ENCODE data around the gene SCN4A.
A peak's percentile ranks its signal among the peaks of the same experiment; 100 is the strongest.

The SCN4A gene

GRCh38 chr17:63950940-63951907 is 21.5 kb downstream of the SCN4A start:
- peak; percentile 94 for TF ChIP-seq CTCF (IDR thresholded peaks at IDR 0.05; ENCODE audit: control insufficient read depth, extremely low read depth, insufficient read depth)
- DNase-seq (ENCODE audit: low read depth) = peak; percentile 13
- no peak overlapping the region for H3K4me3 ChIP-seq (ENCODE audit: low read depth, low read length)

DNA sequence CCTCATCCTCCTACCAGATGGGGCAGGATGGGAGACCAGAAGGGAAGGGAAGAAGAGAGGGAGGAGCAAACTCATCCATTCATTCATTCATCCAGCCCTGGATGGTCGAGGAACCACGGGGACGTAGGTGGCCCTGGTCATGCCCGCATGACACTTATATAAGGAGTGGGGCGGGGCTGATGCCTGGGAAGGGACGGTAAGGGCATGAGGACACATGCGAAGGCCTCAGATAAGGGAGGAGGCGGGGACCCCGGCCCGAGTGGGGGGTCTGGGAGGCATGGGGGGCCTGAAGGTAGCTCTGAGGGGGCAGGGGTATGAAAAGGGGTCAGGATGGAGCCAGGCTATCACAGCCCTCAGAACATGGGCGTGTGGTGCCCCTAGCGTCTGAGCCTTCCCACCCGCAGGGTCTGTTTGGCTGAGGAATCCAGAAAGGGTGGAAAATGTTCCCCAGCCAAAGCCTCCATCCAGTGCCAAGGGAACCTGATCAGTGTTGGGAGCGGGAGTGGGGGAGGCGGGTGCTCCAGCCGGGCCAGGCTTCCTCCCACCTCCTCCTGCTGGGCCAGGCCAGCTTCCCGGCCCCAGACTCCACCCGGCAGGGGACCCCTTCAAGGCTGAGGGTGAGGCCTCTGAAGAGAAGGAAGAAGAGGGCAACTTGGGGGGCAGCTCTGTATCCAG is 23.0 kb downstream of the SCN4A start:
- TF ChIP-seq CTCF (IDR thresholded peaks at IDR 0.05; ENCODE audit: control insufficient read depth, extremely low read depth, insufficient read depth) = no peak
- no peak for DNase-seq (ENCODE audit: low read depth)
- H3K4me3 ChIP-seq (ENCODE audit: low read depth, low read length) = no peak overlapping the region

DNA sequence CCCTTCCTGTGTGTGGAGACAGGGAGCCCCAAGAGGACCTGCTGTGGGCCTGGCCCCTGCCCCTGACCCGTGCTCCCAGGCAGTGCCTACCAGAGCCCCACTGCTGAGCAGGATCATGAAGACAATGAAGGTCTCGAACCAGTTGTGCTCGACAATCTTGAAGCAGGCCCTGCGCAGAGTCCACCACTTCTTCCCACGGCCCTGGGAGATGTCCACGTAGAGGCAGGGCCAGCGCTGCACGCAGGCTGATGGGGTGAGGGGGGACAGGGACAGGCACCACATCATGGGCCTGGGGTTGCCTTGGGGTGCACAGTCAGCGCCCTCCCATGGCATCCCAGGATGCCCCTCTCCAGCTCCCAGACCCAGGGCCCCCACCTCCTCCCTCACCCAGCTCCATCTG is 24.2 kb downstream of the SCN4A start:
- no peak for DNase-seq (ENCODE audit: low read depth)
- no peak overlapping the region for H3K4me3 ChIP-seq (ENCODE audit: low read depth, low read length)
- no peak for TF ChIP-seq CTCF (IDR thresholded peaks at IDR 0.05; ENCODE audit: control insufficient read depth, extremely low read depth, insufficient read depth)

GRCh38 chr17:63947711-63948330 is 24.9 kb downstream of the SCN4A start:
- no peak for TF ChIP-seq CTCF (IDR thresholded peaks at IDR 0.05; ENCODE audit: control insufficient read depth, extremely low read depth, insufficient read depth)
- DNase-seq (ENCODE audit: low read depth) = no peak
- no peak overlapping the region for H3K4me3 ChIP-seq (ENCODE audit: low read depth, low read length)

- no peak for DNase-seq (ENCODE audit: low read depth)
- TF ChIP-seq CTCF (IDR thresholded peaks at IDR 0.05; ENCODE audit: control insufficient read depth, extremely low read depth, insufficient read depth) = peak; percentile 77
- H3K4me3 ChIP-seq (ENCODE audit: low read depth, low read length) = no peak overlapping the region
These were observed 26.0 kb downstream of the SCN4A start for GRCh38 chr17:63946440-63947363.

- H3K4me3 ChIP-seq (ENCODE audit: low read depth, low read length) = no peak overlapping the region
- TF ChIP-seq CTCF (IDR thresholded peaks at IDR 0.05; ENCODE audit: control insufficient read depth, extremely low read depth, insufficient read depth) = no peak
- DNase-seq (ENCODE audit: low read depth) = no peak
These were observed 26.8 kb downstream of the SCN4A start for GRCh38 chr17:63945784-63946439.
